GM12874 (cell line): ENCODE measurements around the gene CDC37.
A peak's percentile ranks its signal among the peaks of the same experiment; 100 is the strongest.

Source experiments
- CTCF ChIP-seq: IDR thresholded peaks from 2 replicates; pipeline ENCODE4 v1.5.1; 2011; ENCODE audit warnings: low read depth, mild to moderate bottlenecking, control low read depth, low read length, moderate library complexity; ENCODE audit not compliant: insufficient read depth

Gene CDC37

GRCh38 chr19:10422846-10423245 is 19.5 kb upstream of the CDC37 start:
- no peak for TF ChIP-seq CTCF

GRCh38 chr19:10422046-10422461 is 18.7 kb upstream of the CDC37 start:
- no peak for TF ChIP-seq CTCF

GRCh38 chr19:10421240-10422045 is 18.1 kb upstream of the CDC37 start:
- TF ChIP-seq CTCF, result no peak

- peak; percentile 71 for TF ChIP-seq CTCF
Measured at GRCh38 chr19:10420444-10421239, 17.3 kb upstream of the CDC37 start, which contains the start of gene PDE4A. Gene PDE4A (plus strand): TSS chr19:10420538. CDS start chr19:10420765, 227 bp downstream.

- no peak for TF ChIP-seq CTCF
Measured at GRCh38 chr19:10419646-10420443, 16.5 kb upstream of the CDC37 start.

- no peak for TF ChIP-seq CTCF
Measured at GRCh38 chr19:10419200-10419645, 15.9 kb upstream of the CDC37 start.
